OCI-LY1 (cell line): ENCODE data around the gene ZSWIM7.

Source experiments
- EZH2 ChIP-seq: fragments of 200-600 bp; sonication (generic), shearing (Covaris generic); IDR thresholded peaks from 2 replicates; pipeline ENCODE4 v1.8.0; 2017; ENCODE audit warnings: borderline replicate concordance, mixed run types, mild to moderate bottlenecking, antibody characterized with exemption, low read length, moderate library complexity, mixed read lengths
- TF ChIP-seq, protein P1 (sequence below): fragments of 200-600 bp; sonication (generic), shearing (Covaris generic); IDR thresholded peaks from 2 replicates; pipeline ENCODE4 v1.5.1; 2017; ENCODE audit warnings: mild to moderate bottlenecking, antibody characterized with exemption, low read length, moderate library complexity, mixed read lengths

DNA sequence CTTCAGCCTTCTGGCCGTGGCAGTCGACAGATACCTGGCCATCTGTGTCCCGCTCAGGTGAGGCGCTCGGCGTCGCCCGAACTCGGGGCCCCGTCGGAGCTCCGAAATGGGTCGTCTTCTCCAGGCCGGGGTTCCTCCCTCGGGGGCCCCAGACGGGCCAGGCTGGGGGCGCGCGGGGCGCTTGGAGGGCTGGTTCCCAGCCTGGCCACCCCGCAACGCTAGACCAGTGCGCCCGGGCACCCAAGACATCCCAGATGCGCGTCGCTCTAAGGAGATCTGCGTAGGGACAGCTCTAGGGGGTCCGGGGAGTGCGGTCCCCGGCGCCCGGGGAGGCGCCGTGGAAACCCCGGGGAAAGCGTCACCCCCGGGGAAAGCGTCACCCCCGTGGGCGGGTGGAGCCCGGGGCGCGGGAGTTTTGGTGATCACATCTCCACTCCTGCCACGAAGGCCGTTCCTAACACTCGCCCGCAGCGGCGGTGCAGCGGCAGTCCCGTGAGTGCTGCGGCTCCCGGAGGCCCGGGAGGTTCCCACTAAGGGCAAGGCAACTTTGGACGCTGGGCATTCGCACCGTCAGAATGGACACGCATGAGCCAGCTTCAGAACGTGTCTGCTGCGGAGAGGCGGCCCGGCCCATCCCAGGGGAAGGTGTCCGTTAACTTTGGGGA lies 53.8 kb downstream of the ZSWIM7 start:
- TF ChIP-seq, protein P1, sequence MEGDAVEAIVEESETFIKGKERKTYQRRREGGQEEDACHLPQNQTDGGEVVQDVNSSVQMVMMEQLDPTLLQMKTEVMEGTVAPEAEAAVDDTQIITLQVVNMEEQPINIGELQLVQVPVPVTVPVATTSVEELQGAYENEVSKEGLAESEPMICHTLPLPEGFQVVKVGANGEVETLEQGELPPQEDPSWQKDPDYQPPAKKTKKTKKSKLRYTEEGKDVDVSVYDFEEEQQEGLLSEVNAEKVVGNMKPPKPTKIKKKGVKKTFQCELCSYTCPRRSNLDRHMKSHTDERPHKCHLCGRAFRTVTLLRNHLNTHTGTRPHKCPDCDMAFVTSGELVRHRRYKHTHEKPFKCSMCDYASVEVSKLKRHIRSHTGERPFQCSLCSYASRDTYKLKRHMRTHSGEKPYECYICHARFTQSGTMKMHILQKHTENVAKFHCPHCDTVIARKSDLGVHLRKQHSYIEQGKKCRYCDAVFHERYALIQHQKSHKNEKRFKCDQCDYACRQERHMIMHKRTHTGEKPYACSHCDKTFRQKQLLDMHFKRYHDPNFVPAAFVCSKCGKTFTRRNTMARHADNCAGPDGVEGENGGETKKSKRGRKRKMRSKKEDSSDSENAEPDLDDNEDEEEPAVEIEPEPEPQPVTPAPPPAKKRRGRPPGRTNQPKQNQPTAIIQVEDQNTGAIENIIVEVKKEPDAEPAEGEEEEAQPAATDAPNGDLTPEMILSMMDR: no peak
- no peak for TF ChIP-seq EZH2
